Left ventricle myocardium superior (tissue), 1 donor: Measurements from ENCODE around the gene IRAK1. TPM values are rescaled to one million over a fixed set of nuclear protein-coding genes. Genes with fewer than 3 reads are reported as not detected.
A peak's percentile ranks its signal among the peaks of the same experiment; 100 is the strongest.
"Not testable (repeated sequence)": the region's sequence is repeated elsewhere in the genome, so short reads cannot be mapped to it uniquely, and the experiment has no call there.

ENCODE experiments used
- ATAC-seq: fragments of 200-7000 bp; cut with Tn5 transposase; one replicate; pipeline ENCODE4 v1.9.1; 2020; ENCODE audit warnings: mild to moderate bottlenecking, moderate library complexity
- DNase-seq: peaks from one replicate; pipeline ENCODE4 v3.0.0-alpha.2; 2020
- intact Hi-C: fragments of 100-400 bp; cut with micrococcal nuclease; formaldehyde crosslinking; loops from one replicate; pipeline ENCODE4 v1.11.0; 2022
- total RNA-seq: library from RNA; stranded (reverse); fragmentation: NEBNext Ultra II Directional; extraction: Animal tissue kit (Norgen Biotek cat#: 25700); gene quantifications from one replicate; pipeline ENCODE4 v1.2.1, GENCODE V29; 2021
- donor health status: DM: no; HTN: yes; CAD: no; lungs with severe emphysema.

Gene IRAK1
- total RNA-seq, 1 donor from 2014 or later, result 33.9 TPM

GRCh38 chrX:153981231-153981630 is 38.5 kb downstream of the IRAK1 start:
- DNase-seq, result no peak
- ATAC-seq, result no peak
- intact Hi-C loops, result no loop called here

GRCh38 chrX:153980394-153980793 is 39.3 kb downstream of the IRAK1 start:
- not testable (repeated sequence) for DNase-seq, ATAC-seq

GRCh38 chrX:153974726-153975286 is 44.9 kb downstream of the IRAK1 start:
- intact Hi-C loops, result no loop called here
- no peak for DNase-seq
- ATAC-seq, result no peak

More at GRCh38 chrX:153980394-153980793, 39.3 kb downstream of the IRAK1 start:
- intact Hi-C loops, result not testable (repeated sequence)

- DNase-seq (no peak), ATAC-seq (no peak)
- intact Hi-C loops, result no loop called here
These were observed 45.5 kb downstream of the IRAK1 start for GRCh38 chrX:153974003-153974725.

GRCh38 chrX:153973127-153974002 is 46.3 kb downstream of the IRAK1 start:
- ATAC-seq (no peak), DNase-seq (no peak)
- intact Hi-C loops, result no loop called here

GRCh38 chrX:153972368-153973126 is 47.2 kb downstream of the IRAK1 start, which contains the start of gene TMEM187:
Gene TMEM187 (plus strand): TSS chrX:153972754. CDS start chrX:153982063, 9,309 bp downstream.
- ATAC-seq (peak; percentile 66), DNase-seq (peak; percentile 91)
- intact Hi-C loops, result no loop called here

GRCh38 chrX:153971450-153972367 is 48.0 kb downstream of the IRAK1 start, which contains the start of gene HCFC1:
Gene HCFC1 (minus strand): TSS chrX:153971818. CDS start chrX:153970840, 978 bp downstream.
- DNase-seq (peak; percentile 94), ATAC-seq (peak; percentile 77)
- intact Hi-C loops, result no loop called here

GRCh38 chrX:153971124-153971449 is 48.6 kb downstream of the IRAK1 start:
- ATAC-seq (peak; percentile 76), DNase-seq (peak; percentile 92)
- intact Hi-C loops, result no loop called here

GRCh38 chrX:153970357-153971123 is 49.2 kb downstream of the IRAK1 start:
- peak; percentile 50 for DNase-seq
- peak; percentile 29 for ATAC-seq
- intact Hi-C loops, result no loop called here

- intact Hi-C loops, result no loop called here
- ATAC-seq (no peak), DNase-seq (peak; percentile 53)
These were observed 49.8 kb downstream of the IRAK1 start for GRCh38 chrX:153969904-153970356.

GRCh38 chrX:153969125-153969903 is 50.4 kb downstream of the IRAK1 start:
- intact Hi-C loops, result no loop called here
- DNase-seq (no peak), ATAC-seq (no peak)

GRCh38 chrX:153968754-153969124 is 51.0 kb downstream of the IRAK1 start:
- intact Hi-C loops, result no loop called here
- DNase-seq, result no peak
- ATAC-seq, result no peak

GRCh38 chrX:153968255-153968654 is 51.4 kb downstream of the IRAK1 start:
- intact Hi-C loops, result no loop called here
- DNase-seq (no peak), ATAC-seq (no peak)

GRCh38 chrX:153967536-153968224 is 52.0 kb downstream of the IRAK1 start:
- ATAC-seq, result no peak
- intact Hi-C loops, result no loop called here
- DNase-seq, result no peak

GRCh38 chrX:153966841-153967535 is 52.7 kb downstream of the IRAK1 start:
- DNase-seq (no peak), ATAC-seq (no peak)

More at GRCh38 chrX:153966841-153967535, 52.7 kb downstream of the IRAK1 start:
- intact Hi-C loops, result no loop called here
